Middle frontal gyrus (tissue), 1 donor: Measurements from ENCODE around the gene ZC3H10.
"Not testable (repeated sequence)": the region's sequence is repeated elsewhere in the genome, so short reads cannot be mapped to it uniquely, and the experiment has no call there.

ENCODE experiments used
- DNase-seq: peaks from one replicate; pipeline ENCODE4 v3.0.0-alpha.2; 2015; ENCODE audit warnings: low spot score; ENCODE audit errors: extremely low spot score

Gene ZC3H10

DNA sequence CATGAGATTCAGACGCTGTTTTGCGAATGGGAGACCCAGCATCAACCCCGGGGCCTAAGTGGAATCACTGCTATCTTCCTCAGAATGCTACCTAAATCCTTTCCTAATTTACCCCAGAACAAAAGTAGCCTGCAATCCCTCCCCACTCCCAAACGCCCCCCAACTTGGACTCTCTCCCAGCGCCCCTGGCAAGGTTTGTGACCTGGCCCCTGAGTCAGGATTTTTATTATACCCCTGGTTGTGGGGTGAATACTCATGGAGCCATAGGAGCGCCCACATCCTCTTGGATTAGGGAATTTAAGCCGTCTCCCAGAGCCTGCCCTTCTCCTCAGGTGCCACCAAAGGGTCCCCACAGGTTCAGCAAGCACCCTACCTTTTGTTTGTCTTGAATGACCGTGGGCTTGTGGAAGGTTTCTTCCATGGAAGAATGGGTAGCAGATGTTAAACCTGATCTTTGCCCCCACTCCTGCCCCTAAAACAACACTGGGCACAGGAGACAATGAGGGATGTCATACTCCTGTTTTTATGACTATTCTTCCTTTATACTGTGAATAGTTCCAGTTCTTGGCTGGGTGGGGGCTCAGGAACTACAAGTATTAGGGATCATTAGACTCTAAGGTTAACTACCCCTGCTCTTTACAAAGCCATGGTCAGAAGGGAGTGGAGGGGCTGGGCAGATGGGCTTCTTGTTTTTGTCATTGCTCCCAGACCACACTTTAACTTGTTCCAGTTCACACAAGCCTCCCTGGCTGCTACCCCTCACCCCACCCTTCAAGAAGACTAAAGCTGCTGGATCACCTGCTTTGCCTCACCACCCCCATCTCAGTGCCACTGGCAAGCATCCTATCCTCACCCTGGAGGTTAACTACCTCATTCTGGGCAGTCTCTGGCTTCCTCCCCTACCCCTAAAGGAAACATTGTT is 35.0 kb downstream of the ZC3H10 start:
- no peak for DNase-seq

DNA sequence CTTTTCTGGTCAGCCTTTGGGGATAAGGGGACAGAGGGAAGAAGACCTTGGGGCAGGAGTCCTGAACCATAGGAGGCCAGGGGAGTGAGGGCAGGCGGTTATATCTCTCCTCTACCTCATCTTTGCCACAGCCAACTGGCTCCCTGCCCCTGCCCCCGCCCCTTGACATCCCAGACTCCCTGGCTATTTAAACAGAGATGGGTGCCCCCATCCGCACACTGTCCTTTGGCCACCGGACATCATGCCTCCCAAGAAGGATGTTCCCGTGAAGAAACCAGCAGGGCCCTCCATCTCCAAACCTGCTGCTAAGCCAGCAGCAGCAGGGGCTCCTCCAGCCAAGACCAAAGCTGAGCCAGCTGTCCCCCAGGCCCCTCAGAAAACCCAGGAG is 35.6 kb downstream of the ZC3H10 start:
- DNase-seq, result no peak

DNA sequence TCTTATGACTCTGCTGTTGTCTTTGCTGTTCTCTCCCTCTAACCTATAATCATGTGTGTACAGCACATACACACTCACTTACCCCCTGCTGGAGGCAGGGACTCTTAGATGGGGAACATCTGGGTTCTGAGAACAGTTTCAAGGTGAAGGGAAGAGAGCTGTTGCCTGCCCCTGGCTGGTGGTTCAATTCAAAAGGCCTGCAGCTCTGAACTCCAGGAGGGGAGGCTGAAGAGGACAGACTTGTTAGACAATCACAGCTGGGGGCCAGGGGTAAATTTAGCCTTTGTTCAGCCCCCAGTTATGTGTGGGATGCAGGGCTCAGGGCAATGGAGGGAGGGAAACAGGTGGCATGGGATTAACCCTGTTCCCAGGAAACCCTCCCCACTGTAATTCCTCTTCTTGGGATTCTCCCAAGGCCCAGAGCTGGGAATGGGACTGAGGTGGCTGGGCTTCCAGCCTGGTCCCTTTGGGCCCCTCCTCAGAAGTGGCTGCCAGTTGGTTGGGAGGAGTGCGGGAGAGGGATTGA is 36.2 kb downstream of the ZC3H10 start:
- DNase-seq, result no peak

DNA sequence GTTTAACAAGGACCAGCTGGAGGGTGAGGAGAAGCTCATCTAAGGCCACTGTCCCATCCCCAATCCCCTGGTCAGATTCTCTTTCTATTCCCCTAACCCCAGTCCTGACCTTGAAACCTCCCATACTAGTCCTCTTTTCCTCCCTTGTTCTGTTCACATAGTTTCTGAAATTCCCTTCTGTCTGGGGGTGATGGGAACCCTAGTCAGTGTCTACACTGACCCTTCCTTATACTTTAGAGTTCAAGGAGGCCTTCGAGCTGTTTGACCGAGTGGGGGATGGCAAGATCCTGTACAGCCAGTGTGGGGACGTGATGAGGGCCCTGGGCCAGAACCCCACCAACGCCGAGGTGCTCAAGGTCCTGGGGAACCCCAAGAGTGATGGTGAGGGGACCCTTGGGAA is 36.8 kb downstream of the ZC3H10 start:
- no peak for DNase-seq

DNA sequence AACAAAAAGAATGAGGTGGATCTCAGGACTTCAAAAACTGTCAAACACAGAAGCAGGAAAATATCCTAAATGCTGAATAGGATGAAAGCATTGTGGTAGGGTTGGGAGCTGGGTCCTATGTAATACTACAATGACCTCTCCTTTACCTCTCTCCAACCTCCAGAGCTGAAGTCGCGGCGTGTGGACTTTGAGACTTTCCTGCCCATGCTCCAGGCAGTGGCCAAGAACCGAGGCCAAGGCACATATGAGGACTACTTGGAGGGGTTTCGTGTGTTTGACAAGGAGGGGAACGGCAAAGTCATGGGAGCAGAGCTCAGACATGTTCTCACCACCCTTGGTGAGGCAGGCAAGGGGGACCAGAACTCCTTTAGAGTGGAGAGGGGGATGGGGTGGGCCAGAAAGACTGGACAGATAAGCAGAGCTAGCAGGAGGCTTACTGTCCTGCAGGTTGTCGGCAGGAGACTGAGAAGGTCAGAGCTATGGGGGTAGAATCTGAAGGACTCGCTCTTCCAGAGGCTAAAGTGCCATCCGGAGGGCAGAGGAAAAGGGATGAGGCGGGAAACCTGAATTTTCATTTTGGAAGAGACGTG is 37.3 kb downstream of the ZC3H10 start:
- no peak for DNase-seq

DNA sequence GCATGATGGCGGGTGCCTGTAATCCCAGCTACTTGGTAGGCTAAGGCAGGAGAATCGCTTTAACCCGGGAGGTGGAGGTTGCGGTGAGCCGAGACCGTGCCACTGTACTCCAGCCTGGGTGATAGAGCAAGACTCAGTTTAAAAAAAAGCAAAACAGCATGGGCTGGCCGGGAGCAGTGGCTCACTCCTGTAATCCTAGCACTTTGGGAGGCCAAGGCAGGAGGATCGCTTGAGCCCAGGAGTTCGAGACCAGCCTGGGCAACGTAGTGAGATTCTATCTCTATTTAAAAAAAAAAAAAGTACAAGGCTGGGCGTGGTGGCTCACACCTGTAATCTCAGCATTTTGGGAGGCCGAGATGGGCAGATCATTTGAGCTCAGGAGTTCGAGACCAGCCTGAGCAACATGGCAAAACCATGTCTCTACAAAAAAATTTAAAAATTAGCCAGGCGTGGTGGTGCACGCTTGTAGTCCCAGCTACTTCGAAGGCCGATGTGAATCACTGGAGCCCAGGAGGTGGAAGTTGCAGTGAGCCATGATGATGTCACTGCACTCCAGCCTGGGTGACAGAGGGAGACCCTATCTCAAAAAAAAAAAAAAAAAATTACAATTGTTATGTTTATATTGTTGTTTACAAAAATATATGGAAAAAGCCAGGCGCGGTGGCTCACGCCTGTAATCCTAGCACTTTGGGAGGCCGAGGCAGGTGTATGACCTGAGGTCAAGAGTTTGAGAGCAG is 38.6 kb downstream of the ZC3H10 start:
- not testable (repeated sequence) for DNase-seq

DNA sequence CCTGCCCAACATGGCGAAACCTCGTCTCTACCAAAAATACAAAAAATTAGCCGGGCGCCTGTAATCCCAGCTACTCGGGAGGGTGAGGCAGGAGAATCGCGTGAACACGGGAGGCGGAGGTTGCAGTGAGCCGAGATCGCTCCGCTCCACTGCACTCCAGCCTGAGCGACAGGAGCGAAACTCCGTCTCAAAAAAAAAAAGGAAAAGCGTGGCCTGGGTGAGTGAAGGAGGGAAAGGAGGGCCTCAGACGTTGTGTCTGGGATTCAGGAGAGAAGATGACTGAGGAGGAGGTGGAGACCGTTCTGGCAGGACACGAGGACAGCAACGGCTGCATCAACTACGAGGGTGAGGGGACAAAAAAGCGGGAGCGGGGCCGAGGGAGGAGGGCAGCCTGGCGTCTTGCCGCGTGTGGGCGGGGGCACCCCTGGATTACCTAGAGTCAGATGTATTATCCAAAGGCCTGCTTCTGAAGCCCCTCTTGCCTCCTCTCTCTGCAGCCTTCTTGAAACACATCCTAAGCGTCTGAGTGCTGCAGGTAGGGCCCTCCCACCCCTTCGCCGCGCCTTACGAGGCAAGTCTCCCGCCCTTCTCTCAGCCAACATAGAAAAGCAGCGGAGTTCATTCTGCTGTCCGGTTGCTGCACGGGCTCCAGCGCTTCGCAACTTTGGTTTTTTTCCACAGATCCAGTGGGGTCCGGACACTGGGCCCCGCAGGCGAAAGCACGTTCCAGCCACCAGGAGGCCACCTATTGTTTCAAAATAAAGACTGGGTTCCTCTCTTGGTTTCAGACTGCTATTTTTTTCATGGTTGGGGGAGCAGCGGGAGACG is 39.3 kb downstream of the ZC3H10 start:
- peak; percentile 25 for DNase-seq

DNA sequence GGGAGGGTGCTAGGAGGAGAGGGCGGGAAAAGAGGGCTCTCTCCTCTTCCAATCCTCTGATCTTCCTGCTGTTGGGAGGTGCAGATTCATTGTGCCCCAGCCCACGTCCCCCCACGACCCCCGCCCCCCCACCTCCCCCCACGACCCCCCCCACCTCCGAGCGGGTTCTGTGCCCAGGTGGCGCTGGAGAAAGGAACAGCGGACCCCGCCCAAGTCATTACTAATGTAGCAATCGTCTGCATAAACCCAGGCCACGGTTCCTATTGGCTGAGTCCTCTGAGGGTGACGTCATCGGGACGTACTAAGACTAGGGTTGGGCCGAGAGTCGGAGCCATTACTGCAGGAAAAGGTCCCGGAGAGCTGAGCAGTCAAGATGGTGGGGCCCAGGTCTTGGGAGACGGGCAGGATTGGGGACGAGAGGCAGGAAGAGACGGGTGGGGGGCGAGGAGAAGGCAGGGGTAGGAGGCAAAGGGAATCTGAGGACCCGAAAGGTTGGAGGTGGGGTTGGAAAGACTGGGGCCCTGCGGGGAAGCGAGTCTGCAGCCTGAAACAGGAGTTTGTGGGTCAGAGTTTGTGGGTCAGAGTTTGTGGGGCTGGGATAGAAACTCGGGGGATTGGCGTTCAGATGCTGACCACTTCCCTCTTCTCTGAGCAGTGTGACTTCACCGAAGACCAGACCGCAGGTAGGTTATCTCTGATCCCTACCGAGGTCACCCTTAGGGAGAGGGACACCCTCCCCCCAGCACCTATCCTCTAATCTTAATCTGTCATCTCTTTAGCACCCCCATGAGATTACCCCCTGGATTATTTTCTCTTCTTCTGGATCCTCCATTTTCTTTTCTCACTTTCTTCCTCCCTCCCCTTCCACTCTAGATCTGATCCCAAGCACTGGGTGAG is 40.2 kb downstream of the ZC3H10 start, which contains the start of gene MYL6:
TSS of gene MYL6 (plus strand) at position 331 of the 897 bp plus-strand sequence. CDS start at position 374, 43 bp downstream.
- DNase-seq, result peak; percentile 97

DNA sequence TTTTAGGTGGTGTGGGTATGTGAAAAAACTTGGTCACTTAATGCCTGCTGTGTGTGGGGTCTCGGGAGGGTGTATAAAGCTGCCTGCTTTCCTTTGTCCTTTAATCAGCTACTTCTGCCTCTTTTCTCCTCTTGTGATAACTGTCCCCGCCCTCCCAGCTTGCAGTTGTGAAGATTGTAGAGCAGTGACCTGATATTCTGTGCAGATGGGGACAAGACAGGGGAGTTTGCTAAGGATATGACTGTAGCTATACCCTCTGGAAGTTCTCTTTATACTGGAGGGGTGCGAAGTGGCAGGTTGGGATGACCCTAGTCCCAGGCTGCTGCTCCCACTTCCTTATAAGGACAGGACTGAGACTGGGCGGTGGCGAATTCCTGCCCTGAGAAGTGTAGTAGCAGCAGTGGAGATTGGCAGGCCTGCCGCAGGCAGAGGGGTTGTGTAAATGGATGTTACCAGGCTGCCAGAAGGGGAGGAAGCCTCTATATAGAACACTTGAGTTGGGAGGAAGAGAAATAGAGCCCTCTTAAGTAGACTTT is 40.9 kb downstream of the ZC3H10 start:
- DNase-seq, result no peak

DNA sequence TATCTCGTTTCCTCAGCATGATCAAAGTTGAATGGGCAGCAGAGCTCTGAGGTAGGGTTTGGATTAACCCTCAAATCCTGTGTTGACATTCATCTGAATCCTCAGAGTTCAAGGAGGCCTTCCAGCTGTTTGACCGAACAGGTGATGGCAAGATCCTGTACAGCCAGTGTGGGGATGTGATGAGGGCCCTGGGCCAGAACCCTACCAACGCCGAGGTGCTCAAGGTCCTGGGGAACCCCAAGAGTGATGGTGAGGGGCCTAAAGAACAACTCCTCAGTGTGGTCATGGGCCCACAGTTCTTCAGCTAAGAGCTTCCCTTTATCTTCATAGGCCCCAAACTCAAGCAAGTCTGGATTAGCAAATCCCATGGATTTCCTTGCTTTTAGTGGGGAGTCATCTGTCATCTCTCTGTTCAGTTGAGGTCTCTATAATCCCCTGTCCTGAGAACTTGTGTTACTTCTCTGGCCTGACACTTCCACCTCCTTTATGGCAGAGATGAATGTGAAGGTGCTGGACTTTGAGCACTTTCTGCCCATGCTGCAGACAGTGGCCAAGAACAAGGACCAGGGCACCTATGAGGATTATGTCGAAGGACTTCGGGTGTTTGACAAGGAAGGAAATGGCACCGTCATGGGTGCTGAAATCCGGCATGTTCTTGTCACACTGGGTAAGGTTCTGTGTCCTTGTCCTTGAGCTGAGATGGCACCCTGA is 41.6 kb downstream of the ZC3H10 start:
- no peak for DNase-seq

DNA sequence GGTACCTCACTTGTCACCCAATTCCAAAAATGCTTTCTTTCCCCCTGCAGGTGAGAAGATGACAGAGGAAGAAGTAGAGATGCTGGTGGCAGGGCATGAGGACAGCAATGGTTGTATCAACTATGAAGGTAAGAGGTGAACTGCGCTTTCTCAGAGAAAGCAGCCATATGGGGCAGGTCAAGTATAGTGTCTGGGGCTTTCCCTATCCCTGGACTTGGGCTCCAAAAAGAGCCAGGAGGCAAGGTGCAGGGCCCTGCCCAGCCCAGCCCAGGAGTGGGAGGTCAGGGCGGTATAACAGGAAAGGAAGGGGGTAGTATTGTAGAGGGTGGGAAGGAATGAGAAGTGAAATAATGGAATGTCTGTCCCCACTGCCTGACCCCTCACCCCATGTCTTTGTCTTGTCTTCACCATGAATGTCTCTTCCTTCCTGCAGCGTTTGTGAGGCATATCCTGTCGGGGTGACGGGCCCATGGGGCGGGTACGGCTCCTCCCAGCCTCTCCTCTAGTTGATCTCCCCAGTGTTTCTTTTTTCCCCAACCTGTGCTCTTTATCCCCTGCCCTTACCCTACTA is 42.2 kb downstream of the ZC3H10 start:
- DNase-seq, result no peak

DNA sequence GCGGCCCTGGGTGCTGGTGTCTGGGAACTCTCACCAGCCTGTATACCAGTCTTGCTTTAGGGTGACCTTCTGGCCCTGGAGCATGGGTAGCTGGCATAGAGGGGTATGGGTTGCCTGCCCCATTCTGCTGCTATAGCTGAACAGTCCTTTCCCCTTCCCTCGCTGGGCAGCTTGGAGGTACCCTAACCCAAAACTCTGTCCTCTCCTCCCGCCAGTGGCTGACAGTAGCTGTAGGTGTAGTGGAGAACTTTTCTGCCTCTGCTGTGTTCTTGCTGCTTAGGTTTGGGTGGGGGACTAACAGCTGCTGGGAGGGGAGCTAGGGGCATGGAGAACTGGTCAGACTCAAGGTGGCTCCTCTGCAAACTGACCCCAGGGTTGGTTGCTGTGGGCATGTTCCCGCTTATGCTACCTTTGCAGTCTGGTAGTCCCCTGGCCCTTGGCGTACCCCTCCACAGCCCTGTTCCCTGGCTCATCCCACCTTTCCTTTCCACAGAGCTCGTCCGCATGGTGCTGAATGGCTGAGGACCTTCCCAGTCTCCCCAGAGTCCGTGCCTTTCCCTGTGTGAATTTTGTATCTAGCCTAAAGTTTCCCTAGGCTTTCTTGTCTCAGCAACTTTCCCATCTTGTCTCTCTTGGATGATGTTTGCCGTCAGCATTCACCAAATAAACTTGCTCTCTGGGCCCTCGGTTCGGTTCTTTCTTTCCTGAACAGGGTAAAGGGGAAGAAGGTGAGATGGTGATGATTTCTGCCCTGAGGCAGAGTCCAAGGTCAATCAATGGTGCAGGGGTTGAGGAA is 43.0 kb downstream of the ZC3H10 start:
- no peak for DNase-seq

DNA sequence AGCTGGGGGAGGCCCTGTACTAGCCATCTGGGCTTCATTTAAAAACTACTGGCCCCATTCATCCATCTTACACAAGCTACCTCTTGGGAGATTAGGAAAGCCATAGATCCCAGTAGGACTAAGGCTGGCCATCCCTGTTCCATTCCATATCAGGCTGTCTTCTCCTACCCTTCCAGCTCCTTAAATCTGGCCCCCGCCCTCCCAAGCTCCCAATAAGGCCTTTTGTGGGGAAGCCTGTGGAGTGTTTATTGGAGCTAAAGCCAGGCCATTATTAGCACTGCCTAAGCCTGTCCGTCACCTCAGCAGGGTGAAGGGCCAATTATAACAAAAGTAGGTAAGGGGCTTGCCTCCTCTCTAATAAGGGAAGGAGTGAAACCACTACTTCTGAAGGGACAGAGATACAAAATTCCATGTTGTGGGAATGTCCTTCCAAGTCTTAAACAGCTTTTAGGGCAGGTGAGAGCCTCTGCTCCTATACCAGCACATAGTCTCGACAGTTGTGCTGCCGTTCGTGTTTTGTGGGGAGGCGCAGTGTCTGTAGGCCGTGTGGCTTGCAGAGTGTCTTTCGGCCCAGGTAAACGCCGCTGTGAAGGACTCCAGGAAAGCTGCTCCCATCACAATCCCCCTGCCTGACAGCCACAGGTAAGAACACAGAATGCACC is 43.8 kb downstream of the ZC3H10 start:
- DNase-seq, result no peak

DNA sequence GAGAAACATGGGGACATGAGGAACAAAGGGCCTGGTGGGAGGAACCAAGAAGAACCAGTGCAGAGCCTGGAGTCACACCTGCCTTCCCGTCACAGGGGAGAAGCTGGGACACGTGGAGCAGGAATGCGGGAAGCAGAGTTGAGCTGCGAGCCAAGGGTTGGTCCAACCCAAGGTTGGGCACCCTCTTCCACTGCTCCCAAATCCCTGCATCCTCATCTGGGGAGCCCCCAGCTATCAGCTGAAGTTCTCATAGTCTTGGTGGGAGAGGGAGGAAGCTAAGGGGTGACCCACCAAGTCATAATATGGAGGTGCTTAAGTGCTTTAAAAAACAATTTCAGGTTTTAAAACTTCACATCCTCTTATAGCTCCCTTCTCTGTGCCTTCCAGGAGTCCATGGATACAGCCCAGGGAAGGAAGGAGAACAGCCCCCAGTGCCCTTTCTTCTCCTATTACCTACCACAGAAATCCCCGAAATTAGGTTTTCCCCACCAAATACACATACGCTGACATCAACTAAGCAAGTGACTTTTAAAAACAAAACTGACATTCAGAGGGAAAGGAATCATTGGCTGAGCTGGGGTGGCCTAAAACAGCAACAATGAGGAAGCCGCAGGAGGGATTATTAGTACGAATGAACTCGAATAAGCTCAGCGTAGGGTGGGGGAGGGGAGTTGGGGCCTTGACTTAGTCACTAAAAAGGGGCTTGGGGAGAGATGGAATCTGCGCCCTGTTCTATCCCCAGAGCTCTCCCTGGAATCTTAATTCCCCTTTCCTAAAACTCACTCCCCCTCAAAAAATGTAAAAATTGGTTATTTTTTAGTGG is 44.6 kb downstream of the ZC3H10 start:
- no peak for DNase-seq

DNA sequence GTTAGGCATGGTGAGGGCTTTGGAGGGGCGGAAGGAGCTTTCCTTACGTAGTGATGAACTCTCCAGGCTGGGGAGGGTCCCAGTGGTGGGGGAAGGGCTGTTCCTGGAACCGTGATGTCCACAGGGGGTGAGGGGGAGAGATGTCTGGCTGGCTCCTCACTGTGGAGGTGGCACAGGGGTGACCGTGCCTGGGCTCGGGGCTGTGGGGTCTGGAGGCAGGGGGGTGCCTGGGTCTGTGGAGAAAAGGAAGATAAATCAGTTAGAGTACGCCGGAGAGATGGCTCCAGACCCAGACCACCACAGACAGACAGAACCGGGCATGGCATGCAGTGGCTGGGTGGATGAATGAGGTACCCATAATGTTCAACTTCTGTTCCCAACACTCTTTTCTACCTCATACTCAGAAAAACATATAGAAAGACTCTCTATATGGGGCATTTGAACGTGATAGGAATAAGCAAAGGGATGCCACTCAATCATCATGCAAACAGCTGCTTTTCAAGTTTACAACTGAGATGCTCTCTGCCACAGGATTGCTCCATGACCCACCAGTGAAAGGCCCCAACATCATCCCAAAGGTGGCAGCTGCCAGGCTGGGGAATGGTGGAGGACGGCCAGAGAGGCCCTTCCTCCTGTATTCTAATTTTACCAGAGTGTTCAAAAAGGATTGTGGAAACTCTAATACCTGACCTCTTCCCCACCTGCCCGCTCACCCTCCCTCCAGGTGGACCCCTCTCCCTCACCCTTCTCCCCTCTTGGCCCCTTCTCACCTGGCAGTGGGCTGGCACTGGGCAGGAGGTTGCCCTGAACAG is 45.7 kb downstream of the ZC3H10 start:
- no peak for DNase-seq

DNA sequence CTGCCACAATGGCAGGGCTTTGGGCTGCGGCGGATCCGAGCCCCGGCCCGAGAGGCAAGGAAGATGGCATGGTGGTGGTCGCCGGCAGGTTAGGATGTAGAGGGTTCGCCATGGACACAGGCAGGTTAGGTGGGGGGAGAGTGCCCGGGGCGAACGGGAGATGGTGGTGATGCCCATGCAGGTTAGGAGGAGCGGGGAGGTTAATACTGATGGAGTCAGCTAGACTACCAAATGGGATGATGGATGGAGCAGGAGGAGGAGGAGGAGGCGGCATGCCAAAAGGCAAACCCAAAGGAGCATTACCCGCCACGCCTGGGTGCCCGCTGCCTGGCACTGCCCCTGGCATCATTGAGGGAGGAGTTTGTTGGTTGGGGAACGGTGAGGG is 46.3 kb downstream of the ZC3H10 start:
- DNase-seq, result no peak
